Measurements from ENCODE around the gene MZT2A. TPM values are rescaled to one million over a fixed set of nuclear protein-coding genes. Genes with fewer than 3 reads are reported as not detected.
"Not testable (repeated sequence)": the region's sequence is repeated elsewhere in the genome, so short reads cannot be mapped to it uniquely, and the experiment has no call there.

MZT2A gene
- total RNA-seq, 1 experiment from 2014 or later: 202 TPM

GRCh38 chr2:131490616-131491468 is 1.4 kb downstream of the MZT2A start:
- H3K9me2 ChIP-seq (replicated peaks; ENCODE audit: low read length); H3F3A ChIP-seq (ENCODE audit: low read length, unreplicated experiment); H3K36me3 ChIP-seq (ENCODE audit: low read depth, low read length); BruUV-seq (replicated peaks); H3K9me3 ChIP-seq (ENCODE audit: low read length); H3K27me3 ChIP-seq (ENCODE audit: low read length); CTCF ChIA-PET; POLR2A ChIA-PET (ENCODE audit: unreplicated experiment); H3K4me1 ChIP-seq (ENCODE audit: insufficient read depth, low read length); H4K20me1 ChIP-seq (ENCODE audit: low read length): not testable (repeated sequence)
- ATAC-seq: peak; percentile 8; the same call in 1 of the 2 replicates
- intact Hi-C loops (cut with micrococcal nuclease): loop anchor here (5.0 kb wide), 2 partner anchors 36 to 384 kb away; partner anchors contain the start of genes CCDC74A and PLEKHB2
- H3K27ac ChIP-seq (ENCODE audit: low read length): 0 out of 2 replicates have a peak overlapping the region, but pooled peaks have one; percentile 20
- H3K79me2 ChIP-seq (ENCODE audit: low read length): peaks cover 76% of the 10 kb centered on the region
- H3K4me3 ChIP-seq (ENCODE audit: low read length): peak overlapping the region; percentile 84
- H2AFZ ChIP-seq (ENCODE audit: low read length): peak overlapping the region; percentile 72
- peak overlapping the region; percentile 95 for H3K4me2 ChIP-seq (ENCODE audit: low read length)
- peak overlapping the region; percentile 99 for H3K9ac ChIP-seq (ENCODE audit: low read length)
- DNase-seq: peak; percentile 28

- no peak for DNase-seq
- intact Hi-C loops (cut with micrococcal nuclease): no loop called here
- H3K9ac ChIP-seq (ENCODE audit: low read length): no peak overlapping the region
Observed at GRCh38 chr2:131488306-131489205, 3.6 kb downstream of the MZT2A start.

GRCh38 chr2:131486201-131486902 is 5.8 kb downstream of the MZT2A start:
- peaks cover 41% of the 10 kb centered on the region for H3K79me2 ChIP-seq (ENCODE audit: low read length)
- not testable (repeated sequence) for H3K27ac ChIP-seq (ENCODE audit: low read length)

More at GRCh38 chr2:131488306-131489205, 3.6 kb downstream of the MZT2A start:
- no peak overlapping the region for H2AFZ ChIP-seq (ENCODE audit: low read length)
- H3K27me3 ChIP-seq (ENCODE audit: low read length): no peaks in the 10 kb centered on the region
- H3K4me1 ChIP-seq (ENCODE audit: insufficient read depth, low read length): 0 out of 2 replicates have a peak, but pooled peaks cover 8% of the 10 kb centered on the region
- no peaks in the 10 kb centered on the region for H3K9me2 ChIP-seq (replicated peaks; ENCODE audit: low read length)
- H3K4me2 ChIP-seq (ENCODE audit: low read length): no peak overlapping the region
- no peaks in the 10 kb centered on the region for H3K9me3 ChIP-seq (ENCODE audit: low read length)
- ATAC-seq: no peak
- H3K36me3 ChIP-seq (ENCODE audit: low read depth, low read length): peaks cover 5% of the 10 kb centered on the region; the same call in 1 of the 2 replicates
- ChIA-PET CTCF (no interaction called here), POLR2A (ENCODE audit: unreplicated experiment) (no interaction called here)
- no peaks in the 10 kb centered on the region for H4K20me1 ChIP-seq (ENCODE audit: low read length)
- BruUV-seq (replicated peaks): no TSS peak
- no peak for TF ChIP-seq CTCF (conservative IDR thresholded peaks at IDR 0.05; ENCODE audit: low read depth, low read length)
- no peak for TF ChIP-seq EZH2 (IDR thresholded peaks at IDR 0.05; ENCODE audit: low read length, unreplicated experiment)
- no peak for TF ChIP-seq EZH2phosphoT487 (IDR thresholded peaks at IDR 0.05; ENCODE audit: borderline replicate concordance, low read length)
- H3F3A ChIP-seq (ENCODE audit: low read length, unreplicated experiment): no peaks in the 10 kb centered on the region
- no peak overlapping the region for H3K27ac ChIP-seq (ENCODE audit: low read length)
- no peak overlapping the region for H3K4me3 ChIP-seq (ENCODE audit: low read length)
- H3K79me2 ChIP-seq (ENCODE audit: low read length): peaks cover 54% of the 10 kb centered on the region

GRCh38 chr2:131484906-131485460 is 7.2 kb downstream of the MZT2A start:
- CTCF ChIA-PET; H3K4me3 ChIP-seq (ENCODE audit: low read length); H2AFZ ChIP-seq (ENCODE audit: low read length); H3K4me1 ChIP-seq (ENCODE audit: insufficient read depth, low read length); DNase-seq; H4K20me1 ChIP-seq (ENCODE audit: low read length); H3K9me2 ChIP-seq (replicated peaks; ENCODE audit: low read length); H3F3A ChIP-seq (ENCODE audit: low read length, unreplicated experiment); intact Hi-C loops (cut with micrococcal nuclease); H3K27ac ChIP-seq (ENCODE audit: low read length); ATAC-seq; H3K27me3 ChIP-seq (ENCODE audit: low read length); H3K9me3 ChIP-seq (ENCODE audit: low read length); H3K36me3 ChIP-seq (ENCODE audit: low read depth, low read length); H3K9ac ChIP-seq (ENCODE audit: low read length); POLR2A ChIA-PET (ENCODE audit: unreplicated experiment); H3K4me2 ChIP-seq (ENCODE audit: low read length); BruUV-seq (replicated peaks): not testable (repeated sequence)
- H3K79me2 ChIP-seq (ENCODE audit: low read length): peaks cover 28% of the 10 kb centered on the region

More at GRCh38 chr2:131486201-131486902, 5.8 kb downstream of the MZT2A start:
- POLR2A ChIA-PET (ENCODE audit: unreplicated experiment); H2AFZ ChIP-seq (ENCODE audit: low read length); BruUV-seq (replicated peaks); H3F3A ChIP-seq (ENCODE audit: low read length, unreplicated experiment); H3K4me2 ChIP-seq (ENCODE audit: low read length); H3K4me1 ChIP-seq (ENCODE audit: insufficient read depth, low read length); H3K4me3 ChIP-seq (ENCODE audit: low read length); H3K9me3 ChIP-seq (ENCODE audit: low read length); H4K20me1 ChIP-seq (ENCODE audit: low read length); CTCF ChIA-PET; intact Hi-C loops (cut with micrococcal nuclease); H3K27me3 ChIP-seq (ENCODE audit: low read length); ATAC-seq; H3K9me2 ChIP-seq (replicated peaks; ENCODE audit: low read length); DNase-seq; H3K9ac ChIP-seq (ENCODE audit: low read length); H3K36me3 ChIP-seq (ENCODE audit: low read depth, low read length): not testable (repeated sequence)

All from PC-3 (cell line).